ENCODE results near the gene CALR3.
"Not testable (repeated sequence)": the region's sequence is repeated elsewhere in the genome, so short reads cannot be mapped to it uniquely, and the experiment has no call there.

The CALR3 gene

DNA sequence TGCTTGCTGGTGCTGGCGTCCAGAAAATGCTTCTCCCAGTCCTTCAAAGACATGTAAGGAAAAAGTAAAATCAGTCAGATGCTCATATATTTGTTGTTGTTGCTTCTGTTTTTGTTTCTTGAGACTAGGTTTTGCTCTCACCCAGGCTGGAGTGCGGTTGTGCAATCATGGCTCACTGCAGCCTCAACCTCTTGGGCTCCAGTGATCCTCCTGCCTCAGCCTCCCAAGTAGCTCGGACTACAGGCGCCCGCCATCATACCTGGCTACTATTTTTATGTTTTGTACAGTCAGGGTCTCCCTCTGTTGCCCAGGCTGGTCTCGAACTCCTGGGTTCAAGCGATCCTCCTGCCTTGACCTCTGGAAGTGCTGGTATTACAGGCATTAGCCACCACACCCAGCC is 13.2 kb downstream of the CALR3 start:
- no peak for DNase-seq

DNA sequence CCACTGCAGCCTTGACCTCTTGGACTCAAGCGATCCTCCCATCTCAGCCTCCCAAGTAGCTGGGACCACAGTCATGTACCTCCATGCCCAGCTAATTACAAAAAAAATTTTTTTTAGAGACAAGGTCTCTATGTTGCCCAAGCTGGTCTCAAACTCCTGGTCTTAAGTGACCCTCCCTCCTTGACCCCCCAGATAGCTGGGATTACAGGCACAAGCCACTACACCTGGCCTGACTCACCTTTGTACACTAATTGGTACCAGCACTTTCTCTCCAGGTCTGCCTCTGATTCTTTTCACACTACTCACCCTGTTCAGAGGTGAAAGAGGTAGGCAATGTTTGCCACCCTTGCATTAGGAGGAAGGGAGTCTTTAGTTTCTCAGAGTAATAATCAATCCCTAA is 18.7 kb downstream of the CALR3 start:
- no peak for DNase-seq

DNA sequence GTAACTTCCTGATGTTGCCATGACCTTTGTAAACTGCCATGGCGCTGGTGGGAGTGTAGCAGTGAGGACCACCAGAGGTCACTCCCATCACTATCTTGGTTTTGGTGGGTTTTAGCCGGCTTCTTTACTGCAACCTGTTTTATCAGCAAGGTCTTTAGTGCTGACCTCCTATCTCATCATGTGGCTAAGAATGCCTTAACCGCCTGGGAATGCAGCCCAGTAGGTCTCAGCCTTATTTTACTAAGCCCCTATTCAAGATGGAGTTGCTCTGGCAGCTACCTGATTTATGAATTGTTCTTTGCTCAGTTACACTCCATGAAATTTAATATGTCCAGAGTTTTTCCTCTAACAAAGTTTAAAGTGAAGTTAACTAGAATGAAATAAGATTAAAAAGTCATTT is 19.6 kb downstream of the CALR3 start:
- no peak for DNase-seq

DNA sequence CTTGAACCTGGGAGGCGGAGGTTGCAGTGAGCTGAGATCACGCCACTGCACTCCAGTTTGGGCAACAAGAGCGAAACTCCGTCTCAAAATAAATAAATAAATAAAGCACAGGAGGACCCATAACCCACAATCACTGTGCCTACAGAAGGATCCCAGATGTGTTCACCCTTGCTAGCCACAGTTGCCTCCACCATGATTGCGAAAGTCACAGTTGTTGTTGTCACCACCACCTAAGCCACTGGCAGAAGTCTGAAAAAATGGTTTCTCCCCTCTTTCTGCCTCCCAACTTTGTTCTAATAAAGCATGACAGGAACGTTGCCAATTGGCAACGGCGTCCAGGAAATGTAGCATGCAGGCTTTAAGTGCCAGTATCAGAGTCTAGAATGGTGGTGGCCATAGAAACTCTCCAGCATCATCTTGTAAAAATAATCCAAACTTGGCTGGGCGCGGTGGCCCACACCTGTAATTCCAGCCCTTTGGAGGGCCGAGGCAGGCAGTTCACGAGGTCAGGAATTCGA is 22.0 kb downstream of the CALR3 start:
- no peak for DNase-seq

DNA sequence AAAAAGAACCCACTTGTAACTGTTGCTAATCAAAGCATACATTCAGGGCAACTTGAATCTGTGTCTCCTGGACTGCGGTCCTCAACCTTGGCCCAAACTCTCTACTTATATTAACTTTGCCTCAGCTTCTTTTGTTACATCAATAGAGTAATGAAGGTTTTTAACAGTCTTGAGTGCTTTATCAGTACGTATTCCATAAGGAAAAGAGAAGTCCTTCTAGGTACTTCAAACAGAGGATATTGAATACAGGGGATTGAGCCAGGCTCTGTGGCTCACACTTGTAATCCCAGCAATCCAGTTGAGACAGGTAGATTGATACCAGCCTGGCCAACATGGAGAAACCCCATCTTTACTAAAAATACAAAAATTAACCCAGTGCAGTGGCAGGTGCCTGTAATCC is 23.0 kb downstream of the CALR3 start:
- DNase-seq = no peak

DNA sequence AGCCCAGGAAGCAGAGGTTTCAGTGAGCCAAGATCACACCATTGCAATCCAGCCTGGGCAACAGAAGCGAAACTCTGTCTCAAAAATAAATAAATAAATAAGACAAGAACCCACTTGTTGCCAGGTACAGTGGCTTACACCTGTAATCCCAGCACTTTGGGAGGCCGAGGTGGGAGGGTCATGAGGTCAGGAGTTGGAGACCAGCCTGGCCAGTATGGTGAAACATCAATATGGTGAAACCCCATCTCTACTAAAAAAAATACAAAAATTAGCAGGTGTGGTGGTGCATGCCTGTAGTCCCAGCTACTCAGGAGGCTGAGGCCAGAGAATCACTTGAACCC is 23.4 kb downstream of the CALR3 start:
- not testable (repeated sequence) for DNase-seq

DNA sequence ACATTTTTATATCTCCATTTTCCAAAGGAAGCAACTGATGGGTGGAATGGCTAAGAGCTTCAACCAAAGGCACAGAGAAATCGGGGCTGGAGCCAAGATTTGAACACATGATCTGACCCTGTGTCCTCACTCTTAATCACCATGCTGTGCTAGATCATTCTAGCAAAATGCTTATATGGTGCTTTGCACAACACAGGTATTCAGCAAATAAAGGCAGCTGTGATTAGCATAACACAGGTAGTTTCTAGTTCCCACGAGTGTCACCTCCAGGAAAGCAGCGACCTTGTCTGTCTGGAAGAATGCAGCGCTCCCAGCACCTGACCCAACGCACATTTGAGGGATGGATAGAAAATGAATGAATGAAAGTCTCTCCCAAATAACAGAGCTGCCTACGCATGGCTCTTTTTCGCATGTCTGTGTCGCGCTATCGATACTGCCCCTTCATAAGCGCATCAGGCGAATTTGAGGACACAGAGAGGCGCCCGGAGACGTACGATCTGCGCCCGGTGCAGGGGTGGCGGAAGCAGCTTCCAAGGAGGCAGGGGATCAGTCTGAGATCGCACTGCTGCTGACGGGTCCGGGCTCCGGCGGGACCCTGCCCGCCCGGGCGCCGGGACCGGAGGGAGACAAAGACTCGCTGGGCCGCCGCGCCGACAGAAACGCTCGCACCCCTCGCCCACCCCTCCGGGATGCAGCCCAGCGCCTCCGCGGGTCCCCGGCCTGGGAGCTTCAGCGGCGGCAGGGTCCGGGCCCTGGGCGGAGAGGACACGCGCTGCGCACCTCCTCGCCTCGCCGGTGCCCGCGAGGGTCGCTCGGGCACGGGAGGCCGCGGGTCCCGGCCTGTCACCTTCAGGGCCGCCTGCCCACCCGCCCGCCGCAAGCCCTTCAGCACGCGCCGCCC is 24.8 kb downstream of the CALR3 start:
- no peak for DNase-seq

DNA sequence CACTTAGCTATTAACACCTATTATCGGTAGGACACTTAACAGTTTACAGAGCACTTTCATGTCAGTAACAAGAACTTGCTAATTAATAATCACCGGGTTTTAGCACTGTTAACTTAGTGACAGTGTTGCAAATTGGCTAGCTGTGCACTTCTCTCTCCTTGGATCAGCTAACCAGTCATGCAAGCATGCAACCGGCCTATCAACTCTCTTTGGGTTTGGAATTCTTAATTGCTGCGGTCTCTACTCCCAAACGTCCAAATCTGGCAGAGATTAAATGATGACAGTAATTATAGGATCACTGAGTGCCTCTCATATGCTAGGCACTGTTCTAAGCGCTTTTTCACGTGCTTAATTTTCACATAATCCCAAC is 25.4 kb downstream of the CALR3 start:
- no peak for DNase-seq

DNA sequence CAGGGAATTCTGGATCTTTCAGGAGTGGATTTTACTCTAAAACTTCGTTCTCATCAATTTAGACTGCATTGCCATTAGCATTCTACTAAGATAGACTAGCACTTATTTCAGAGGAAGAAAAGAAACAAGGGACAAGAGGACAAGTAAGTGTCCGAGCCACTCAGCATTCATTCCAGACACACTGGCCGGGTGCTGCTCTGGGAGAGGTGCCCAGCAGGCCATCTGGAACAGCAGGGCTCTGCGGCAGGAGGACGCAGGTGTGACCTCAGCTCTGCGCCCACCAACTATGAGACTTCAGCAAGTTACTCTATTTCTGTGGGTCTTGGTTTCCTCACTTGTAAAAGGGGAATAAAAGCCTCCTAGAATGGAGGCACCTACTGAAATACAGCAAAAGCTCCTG is 28.4 kb downstream of the CALR3 start:
- no peak for DNase-seq

DNA sequence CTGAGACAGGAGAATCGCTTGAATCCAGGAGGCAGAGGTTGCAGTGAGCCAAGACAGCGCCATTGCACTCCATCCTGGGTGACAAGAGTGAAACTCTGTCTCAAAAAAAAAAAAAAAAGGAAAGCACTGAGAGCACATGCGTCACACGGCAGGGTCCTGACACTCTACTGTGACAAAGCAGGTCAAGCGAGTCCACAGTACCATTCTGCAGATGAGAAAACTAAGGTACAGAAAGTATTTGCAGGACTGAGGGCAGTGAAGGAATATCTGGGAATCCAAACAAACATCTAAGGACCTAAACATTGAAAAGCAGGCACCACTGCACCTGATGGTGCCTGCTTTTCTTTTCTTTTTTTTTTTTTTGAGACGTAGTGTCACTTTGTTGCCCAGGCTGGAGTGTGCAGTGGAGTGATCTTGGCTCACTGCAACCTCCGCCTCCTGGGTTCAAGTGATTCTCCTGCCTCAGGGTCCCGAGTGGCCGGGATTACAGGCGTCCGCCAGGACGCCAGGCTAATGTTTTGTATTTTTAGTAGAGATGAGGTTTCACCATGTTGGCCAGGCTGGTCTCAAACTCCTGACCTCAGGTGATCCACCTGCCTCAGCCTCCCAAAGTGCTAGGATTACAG is 29.1 kb downstream of the CALR3 start:
- not testable (repeated sequence) for DNase-seq

DNA sequence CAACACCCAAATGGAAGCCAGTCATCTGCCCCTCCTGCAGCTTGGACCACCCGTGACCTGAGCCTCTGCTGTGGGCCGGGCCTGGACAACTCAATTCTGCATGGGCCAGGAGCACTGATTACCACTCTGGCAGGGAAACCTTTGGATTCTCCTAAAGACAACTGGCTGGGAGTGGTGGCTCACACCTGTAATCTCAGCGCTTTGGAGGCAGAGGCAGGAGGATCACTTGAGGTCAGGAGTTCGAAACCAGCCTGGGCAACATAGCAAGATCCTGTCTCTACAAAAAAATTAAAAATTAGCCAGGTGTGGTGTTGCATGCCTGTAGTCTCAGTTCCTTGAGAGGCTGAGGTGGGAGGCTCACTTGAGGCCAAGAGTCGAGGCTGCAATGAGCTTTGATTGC is 30.7 kb downstream of the CALR3 start:
- no peak for DNase-seq

DNA sequence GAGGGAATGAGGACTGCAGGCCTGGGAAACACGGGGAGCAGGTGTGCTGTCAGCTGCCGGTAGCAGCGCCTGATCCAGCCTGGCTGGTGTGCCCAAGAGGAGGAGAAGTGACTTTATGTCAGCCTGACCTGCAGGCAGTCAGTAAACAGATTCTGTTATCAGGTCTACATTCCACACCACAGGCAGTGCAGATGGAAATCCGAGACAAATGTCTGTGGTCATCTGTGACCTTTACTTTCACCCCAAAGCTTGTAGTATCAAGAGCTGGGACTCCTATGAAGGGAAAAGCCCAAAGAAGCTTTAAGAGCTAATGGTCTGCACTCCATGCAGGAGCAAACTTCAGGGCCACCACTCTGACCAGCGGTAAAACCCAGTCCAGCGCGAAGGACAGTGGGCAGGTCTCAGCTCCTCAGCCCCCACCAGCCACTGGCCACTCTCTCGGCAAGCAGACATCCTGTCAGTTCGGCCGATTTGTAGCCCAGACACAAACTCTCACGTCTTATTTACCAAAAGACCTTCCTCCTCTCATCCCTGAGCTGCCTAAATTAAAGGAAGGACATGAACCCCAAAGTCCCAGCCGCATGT is 31.9 kb downstream of the CALR3 start:
- DNase-seq = no peak

DNA sequence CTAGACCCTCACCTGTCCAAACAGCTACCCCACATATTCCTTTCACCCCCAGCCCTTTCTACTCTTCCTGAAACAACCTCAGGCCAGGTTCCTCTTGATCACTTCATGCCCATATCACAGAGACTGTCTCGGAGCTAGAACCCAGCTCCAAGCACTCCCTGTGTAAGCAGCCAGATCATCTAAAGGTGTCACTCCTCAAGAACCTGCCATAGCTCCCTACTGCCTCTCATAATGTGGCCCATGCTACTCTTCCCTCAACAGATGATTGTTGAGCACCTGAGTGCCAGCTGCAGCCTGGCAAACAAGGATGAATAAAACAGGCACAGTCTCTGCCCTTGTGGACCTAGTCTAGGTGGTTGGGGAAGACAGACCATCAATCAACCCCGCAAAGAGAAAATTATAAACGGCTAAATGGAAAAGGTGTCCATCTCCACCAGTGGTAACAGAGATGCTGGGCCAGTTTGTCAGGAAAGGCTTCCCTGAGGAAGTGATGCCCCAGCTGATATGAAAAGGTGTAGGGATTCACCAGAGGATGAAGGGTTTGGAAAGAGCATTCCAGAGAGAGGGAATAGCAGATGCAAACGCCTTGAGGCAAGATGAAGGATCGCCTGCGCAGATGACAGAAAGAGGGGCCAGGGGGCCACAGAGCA is 32.5 kb downstream of the CALR3 start:
- DNase-seq = no peak

DNA sequence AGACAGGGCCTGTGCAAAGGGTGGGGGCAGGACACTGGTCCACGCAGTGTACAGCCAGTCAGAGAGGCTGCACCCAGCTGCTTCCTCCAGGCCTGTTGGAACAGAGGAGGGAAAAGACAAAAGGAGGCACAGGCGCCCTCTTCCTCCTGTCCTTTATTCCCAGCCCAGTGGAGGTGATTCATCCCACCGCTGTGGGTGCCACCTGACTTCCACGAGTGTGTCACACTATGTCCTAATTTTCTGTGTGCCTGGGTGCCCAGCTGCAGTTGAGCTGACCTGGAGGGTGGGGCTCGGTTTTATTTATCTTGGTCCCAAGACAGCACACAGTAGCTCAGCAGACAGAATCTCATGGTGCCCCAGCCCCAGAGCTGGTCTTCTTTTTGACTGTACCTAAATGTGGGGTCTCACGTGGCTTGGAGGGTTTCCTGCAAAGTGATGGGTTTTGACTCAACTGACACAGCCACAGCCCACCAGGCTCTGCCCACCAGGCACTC is 33.2 kb downstream of the CALR3 start:
- DNase-seq = no peak

DNA sequence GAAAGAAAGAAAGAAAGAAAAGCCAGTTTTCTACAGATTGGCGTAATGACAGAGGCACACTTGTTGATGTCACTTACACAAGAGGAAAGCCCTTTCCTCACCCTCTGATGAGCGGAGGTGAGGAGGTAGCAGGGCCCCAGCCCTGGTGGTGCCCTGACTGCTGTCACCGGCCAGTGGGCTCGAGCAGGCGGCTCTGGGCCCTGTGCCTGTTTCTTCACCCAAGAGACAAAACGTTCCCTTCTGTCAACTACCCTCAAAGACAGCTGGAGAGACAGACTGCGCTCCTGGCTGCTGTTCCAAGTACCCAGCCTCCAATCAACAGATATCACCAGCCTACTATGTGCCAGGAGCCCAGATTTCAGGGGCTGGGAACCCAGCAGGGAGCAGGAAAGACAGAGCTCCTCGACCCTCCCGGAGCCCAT is 34.3 kb downstream of the CALR3 start:
- no peak for DNase-seq

DNA sequence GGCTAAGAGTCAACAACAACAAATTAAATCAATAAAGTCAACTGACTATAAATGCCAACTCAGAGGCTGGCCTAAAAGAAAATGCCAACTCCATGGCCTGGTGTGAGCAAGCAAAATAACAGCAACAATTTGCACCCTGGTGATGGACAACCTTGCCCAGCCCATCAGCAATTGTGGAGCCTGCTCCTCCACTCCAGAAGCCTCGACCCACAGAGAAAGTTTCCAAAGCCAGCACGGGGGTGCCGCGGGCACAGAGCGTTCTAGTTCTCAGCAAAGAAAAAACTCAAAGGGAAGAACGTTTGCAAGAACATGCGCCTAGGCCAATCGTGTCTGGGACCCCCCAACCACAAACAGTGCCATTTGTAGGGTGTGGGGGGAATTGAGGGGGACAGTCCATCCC is 35.5 kb downstream of the CALR3 start:
- DNase-seq = no peak

DNA sequence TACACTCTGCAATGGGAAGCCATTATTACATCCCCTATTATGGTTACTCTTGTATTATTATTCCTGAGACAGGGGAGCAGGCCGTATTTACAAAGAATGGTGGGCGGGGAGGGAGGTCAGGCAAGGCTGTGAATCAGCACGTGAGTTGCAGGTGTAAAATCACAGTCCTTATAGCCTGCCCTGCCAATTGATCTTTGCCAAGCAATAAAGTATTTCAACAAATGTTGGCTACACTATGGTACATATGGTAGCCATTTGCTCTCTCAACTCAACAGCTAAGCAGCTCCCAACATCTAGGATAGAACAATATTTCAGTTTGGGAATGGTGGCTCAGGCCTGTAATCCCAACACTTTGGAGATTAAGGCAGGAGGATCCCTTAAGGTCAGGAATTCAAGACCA is 36.3 kb downstream of the CALR3 start:
- no peak for DNase-seq

DNA sequence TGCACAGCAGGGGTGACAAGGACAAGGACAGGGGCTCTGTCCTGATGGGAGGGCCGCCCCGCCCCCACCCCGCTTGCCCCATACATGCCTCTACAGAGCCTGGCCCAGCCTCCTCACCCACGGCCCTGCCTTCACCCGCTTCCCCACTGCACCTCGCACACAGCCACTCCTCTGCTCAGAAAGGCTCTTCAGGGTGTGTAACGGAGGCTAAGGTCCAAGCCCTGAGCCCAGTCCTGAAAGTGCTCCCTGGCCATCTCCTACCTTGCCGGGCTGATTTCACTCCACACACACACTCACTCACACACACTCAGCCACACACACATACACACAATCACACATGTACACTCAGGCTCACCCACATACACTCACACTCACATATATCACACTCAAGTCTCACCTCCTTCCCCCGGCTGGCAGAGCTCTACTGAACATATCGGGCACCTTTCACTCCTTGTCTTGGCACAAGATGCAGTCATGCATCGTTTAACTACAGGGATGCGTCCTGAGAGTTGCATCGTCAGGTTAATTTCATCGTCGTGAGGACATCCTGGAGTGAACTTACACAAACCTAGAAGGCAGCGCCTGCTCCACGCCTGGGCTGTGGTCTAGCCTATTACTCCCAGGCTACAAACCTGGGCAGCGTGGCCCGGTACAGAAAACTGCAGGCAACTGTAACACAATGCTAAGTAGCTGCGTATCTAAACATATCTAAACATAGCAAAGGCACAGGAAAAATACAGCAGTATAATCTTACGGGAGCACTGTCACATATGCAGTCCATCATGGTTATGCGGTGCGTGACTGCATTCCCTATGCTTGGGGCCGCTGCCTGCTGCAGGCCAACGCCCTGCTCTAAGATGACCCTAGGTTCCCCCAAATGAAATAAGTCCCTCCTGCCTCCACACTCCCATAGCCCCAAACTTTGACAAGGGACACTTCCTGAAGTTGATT is 37.3 kb downstream of the CALR3 start:
- DNase-seq = no peak

DNA sequence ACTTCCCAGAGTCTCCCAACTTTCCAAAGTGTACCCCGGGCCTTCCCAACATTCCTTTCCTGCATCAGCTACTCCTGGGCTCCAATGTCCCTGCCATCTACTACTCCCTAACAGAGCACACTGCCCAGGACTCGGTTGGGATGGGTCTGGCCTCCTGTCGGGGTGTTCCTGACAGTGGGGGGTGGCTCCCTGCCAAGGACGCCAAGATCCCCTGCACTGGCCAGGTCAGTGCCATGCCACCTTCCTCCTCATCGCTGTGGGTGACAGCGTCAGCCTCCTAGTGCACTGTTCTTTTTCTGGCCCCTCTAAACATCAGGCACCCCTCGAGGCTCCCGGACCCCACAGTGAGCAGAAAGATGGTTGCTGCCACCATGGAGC is 38.0 kb downstream of the CALR3 start:
- no peak for DNase-seq

DNA sequence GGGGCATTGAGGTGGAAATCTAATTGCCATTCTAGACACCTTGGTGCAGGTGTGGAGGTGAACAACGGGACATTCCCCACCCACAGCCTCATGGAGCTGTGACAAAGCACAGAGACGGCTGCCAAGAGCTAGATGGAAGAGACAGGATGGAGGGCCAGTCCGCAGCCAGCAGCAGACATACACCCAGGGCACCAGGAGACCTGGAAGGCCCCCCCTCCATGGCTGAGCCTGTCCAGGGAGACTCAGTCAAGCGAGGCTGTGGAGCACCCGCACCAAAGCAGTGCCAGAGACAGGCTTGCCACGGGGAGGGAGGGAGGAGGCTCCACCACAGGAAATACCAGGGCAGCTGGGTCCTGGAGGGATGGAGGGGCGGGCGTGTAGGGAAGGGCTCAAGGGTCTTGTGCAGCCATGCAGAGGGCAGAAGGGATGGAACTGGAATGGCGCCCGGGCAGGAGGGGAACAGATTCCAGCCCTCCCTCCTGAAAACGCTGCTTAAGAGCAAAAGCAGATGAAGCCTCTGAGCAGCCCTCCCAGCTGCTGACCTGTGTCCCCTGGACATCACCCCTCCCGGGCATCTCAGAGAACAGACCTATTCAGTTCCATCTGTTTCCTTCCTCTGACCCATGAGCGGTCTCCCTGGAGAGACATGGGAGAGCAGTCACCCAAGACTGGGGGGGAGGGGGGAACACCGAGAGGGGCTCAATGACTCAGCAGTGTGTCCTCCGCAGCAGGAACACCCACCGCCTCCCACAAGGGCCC is 38.6 kb downstream of the CALR3 start:
- no peak for DNase-seq

DNA sequence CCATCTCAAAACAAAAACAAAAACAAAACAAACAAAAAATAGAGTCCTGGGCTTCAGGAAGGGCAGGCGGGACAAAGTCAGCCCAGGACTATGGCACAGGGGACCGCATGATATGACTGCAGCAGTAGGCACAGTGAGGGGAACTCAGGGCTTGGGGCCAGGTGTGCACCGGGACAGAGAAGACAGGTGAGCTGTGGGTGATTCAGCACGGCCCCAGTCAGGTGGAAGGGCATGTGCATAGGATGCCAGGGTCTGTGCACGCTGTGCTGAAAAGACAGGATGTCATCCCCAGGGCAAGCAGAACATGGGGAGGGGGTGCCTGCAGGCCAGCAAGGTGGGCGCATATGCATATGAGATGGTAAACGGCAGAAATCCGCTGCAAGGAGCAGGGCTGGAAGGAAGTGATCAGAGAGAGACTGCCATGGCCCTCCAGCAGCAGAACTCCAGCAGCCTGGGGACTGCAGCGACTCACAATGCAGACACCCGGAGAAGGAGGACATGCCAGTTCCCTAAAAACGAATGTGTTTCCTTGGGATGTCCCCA is 39.2 kb downstream of the CALR3 start:
- no peak for DNase-seq
